ENCODE measurements around the gene MCMBP. TPM values are rescaled to one million over a fixed set of nuclear protein-coding genes. Genes with fewer than 3 reads are reported as not detected.

Gene MCMBP
- total RNA-seq, 1 donor from 2014 or later: 57.9 TPM

GRCh38 chr10:119834188-119834587 lies 38.5 kb downstream of the MCMBP start:
- DNase-seq (ENCODE audit: low spot score in 2 of 2) (no peak), FAIRE-seq (no peak)

DNA sequence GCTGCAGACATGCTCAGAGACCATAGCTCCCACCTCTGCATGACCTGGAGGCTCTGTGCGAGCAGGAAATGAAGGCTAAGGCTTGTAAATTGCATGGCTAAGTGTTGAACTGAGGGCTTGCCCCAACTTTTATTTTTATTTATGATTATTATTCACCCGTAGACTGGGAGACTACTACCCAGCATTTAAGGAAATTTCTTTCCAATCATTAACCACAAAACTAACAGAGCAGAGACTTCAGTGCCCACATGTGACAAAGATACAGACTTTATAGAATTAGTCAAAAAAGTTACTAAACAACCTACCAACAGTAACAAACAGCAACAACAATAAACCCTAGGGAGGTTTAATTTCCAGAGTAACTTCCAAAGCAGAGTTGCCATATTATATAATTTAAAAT lies 39.7 kb downstream of the MCMBP start:
- DNase-seq (ENCODE audit: low spot score in 2 of 2) (no peak), FAIRE-seq (no peak)

- FAIRE-seq: no peak
- no peak for DNase-seq (ENCODE audit: low spot score in 2 of 2)
Measured at GRCh38 chr10:119831656-119832055, 41.0 kb downstream of the MCMBP start.

DNA sequence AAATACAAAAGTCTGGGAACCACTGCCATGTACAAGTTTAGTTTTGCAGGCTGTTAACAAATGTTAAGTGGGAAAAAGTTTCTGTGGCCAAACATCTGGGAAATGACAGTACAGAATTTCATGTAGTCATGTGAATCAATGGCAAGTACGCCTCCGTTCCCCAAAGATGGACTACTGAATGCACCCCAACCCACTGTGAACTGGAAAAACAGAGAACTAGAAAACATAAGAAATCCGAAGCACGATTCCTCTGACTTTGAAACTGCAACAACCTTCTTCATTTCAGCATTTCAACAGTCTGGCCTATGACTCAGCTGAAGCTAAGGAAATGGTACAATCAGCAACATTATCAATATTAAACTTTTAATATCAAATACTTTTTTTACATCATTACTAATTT lies 41.8 kb downstream of the MCMBP start:
- FAIRE-seq (no peak), DNase-seq (ENCODE audit: low spot score in 2 of 2) (no peak)

DNA sequence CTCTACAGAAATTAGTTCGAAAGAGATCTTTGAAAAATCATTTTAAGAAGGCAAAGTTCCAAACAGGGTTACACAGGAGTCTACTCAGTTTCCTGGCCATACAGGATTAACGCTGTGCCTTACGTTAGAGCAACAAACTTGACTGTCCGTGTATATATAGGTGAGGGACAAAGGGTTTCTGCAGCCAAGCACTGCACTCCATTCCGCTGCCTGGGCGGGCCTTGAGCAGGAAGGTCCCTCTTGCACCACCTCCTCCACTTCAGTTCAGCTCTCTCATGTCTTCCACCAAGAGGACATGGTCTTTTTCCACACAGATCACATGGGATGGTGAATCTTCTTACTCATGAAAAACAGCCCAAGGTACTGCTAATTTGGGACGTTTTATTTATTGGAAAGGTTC lies 43.2 kb downstream of the MCMBP start:
- DNase-seq (ENCODE audit: low spot score in 2 of 2) (no peak), FAIRE-seq (no peak)

GRCh38 chr10:119827430-119827829 lies 45.2 kb downstream of the MCMBP start:
- DNase-seq (ENCODE audit: low spot score in 2 of 2): no peak

GRCh38 chr10:119826771-119827170 lies 45.9 kb downstream of the MCMBP start:
- DNase-seq (ENCODE audit: low spot score in 2 of 2) (no peak), FAIRE-seq (no peak)

More at GRCh38 chr10:119827430-119827829, 45.2 kb downstream of the MCMBP start:
- no peak for FAIRE-seq

- DNase-seq (ENCODE audit: low spot score in 2 of 2) (no peak), FAIRE-seq (no peak)
Measured at GRCh38 chr10:119824299-119824698, 48.3 kb downstream of the MCMBP start.

DNA sequence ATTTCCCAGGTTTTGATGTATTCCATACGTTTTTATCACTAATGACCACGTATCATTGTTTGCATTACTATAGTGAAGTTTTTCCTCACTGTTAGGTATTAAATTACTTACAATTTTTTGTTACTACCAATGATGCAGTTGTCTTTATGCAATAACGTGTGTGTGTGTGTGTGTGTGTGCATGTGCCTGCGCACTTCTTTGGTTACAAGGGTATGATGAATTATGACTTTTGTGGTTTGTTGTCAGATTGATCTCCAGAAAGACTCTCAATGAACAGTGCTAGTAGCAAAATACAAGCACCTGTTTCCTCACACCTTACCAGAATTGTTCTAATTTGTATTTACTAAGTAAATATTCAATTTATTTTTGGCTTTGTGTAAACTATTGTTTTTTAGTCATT lies 51.5 kb downstream of the MCMBP start:
- DNase-seq (ENCODE audit: low spot score in 2 of 2) (no peak), FAIRE-seq (no peak)

DNA sequence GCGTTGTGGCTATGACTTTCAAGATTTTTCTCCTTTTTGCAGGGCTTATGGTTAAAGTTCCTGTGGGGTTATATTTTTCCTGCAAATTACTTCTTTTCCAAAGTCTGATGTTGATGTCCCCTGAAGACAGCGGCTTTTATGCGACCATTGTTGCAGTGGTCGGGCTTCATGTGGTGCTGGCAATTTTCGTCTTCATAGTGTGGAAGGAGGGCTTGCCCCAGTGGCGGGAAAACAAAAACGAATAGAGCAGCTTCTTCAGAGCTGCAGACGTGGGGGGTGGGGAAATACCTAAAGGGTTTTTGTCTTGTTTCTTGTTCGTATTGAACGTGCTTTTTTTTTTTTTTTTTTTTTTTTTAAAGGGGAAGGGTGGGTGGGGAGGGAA lies 53.8 kb downstream of the MCMBP start:
- FAIRE-seq (no peak), DNase-seq (ENCODE audit: low spot score in 2 of 2) (no peak)

DNA sequence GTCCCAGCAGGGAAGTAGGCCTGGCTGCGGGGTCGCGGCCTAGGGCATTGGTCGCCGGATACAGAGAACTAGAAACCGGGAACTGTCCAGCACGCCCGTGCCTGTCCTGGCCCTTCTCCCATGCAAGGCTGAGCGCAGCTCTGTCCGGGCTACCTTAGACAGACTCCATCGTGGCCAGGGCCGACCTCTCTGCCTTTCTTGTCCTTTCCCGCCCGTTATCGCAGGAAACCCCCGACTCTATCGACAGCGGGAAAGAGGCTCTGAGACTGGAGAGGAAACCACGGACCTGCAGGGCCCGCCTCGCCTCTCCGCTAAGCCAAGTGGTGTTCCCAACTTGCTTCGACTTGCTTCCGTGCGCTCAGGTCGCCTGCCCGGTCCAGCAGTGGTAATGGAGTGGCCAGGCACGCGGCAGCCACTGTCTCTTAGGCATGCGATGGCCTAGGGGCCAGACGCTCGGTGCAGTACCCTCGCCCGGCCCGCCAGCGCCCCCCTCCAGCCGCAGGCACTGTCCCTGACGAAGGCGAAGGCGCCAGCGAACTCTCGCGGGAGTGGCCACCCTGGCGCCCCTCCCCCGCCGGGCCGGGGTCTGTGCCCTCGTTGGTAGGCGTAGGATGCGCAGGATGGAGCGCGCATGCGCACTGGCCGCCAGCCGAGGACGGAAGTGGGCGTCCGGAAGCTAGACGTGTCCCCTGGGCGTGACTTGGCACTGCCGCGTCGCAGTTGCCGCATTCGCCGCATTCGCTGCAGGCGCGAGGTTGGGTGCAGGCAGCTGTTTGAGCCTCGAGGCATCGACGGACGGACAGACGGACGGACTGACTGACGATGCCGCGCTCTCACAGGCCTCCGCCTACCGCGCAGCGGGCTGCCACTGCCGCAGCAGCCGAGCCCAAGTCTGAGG lies 54.4 kb downstream of the MCMBP start:
- peak; percentile 50 to 69 for DNase-seq (ENCODE audit: low spot score in 2 of 2)
- FAIRE-seq: no peak

- no peak for FAIRE-seq
Measured at GRCh38 chr10:119815671-119816070, 57.0 kb downstream of the MCMBP start.

DNA sequence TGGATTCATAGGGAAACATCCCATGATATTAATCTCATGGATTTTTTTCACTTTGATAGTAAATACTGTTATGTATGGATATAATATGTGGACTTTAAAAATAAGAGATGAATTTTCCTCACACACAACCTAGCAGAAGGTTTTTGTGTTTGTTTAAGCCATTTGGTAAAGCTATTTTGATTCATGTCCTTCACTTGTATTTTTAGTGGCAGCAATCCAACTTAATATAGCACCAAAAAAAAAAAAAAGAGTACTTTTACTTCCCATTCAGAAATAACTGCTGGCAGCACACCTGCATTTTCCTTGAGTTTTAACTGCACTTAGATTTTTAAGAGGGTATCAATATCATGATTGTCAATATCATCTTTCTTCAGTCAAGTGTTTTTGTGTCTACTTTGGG lies 60.0 kb downstream of the MCMBP start:
- DNase-seq (ENCODE audit: low spot score in 2 of 2): no peak
- no peak for FAIRE-seq

More at GRCh38 chr10:119815671-119816070, 57.0 kb downstream of the MCMBP start:
- no peak for DNase-seq (ENCODE audit: low spot score in 2 of 2)

- FAIRE-seq (no peak), DNase-seq (ENCODE audit: low spot score in 2 of 2) (no peak)
Measured at GRCh38 chr10:119811122-119811521, 61.5 kb downstream of the MCMBP start.

DNA sequence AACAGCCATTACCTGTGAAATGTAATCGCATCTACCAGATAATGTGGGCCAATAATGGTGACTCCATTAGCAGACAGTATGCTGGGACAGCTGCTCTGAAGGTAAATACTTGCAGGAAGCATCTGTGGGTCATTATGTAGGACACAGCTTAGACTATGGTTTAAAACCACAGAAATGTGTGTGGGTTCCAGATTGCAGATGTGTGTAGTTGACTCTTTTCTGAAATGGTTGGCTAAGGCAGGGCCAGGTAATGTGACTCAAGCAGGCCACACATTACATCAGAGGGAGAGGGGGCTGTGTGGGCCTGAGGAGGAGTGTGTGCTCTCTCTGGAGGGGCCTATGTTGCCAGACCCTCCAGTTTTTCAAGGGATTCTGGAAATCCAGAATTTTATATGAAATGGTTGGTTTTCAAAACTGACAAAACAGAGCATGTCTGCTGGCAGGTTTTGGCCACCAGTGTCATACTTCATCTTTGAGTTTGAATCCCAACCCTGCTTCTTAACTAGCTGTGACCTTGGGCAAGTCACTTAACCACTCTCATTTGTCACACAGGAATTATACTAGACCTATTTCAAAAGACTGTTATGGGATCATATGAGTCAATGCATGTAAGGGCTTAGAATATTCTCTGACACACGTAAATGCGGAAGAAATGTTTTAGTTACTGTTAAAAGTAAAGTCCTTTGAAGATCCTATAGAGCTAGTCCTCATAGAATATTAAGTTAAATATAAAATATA lies 64.5 kb downstream of the MCMBP start:
- FAIRE-seq (no peak), DNase-seq (ENCODE audit: low spot score in 2 of 2) (no peak)

DNA sequence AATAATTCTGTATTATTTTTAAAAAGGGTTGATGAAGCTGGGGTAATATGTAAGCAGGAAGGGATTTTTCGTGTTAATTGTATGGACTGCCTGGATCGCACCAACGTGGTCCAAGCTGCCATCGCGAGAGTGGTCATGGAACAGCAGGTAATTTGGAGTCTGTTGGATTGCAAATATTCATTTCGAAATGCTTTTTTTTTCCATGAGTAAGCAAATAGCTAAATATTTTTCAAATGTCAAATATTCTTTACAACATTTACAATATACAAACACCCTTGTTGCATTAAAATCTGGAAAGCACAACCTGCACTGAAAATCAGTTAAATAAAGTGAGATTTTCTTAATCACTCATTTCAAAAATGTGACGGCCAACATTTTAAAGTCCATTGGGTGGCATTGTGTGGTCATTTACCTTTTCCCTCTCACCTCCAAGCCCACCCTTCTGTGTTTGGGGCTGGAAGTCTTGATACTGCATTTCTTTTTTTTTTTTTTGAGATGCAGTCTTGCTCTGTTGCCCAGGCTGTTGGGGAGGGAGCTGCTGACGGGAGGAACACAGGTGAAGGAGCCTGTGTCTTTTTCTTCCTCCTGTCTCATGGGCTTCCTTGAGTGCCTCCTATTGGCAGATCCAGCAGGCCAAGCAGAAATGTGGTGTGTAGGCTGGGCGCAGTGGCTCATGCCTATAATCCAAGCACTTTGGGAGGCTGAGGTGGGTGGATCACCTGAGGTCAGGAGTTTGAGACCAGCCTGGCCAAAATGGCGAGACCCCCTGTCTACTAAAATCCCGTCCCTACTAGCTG lies 66.1 kb downstream of the MCMBP start:
- FAIRE-seq: no peak
- DNase-seq (ENCODE audit: low spot score in 2 of 2): no peak

GRCh38 chr10:119805702-119806230 lies 66.9 kb downstream of the MCMBP start:
- FAIRE-seq (no peak), DNase-seq (ENCODE audit: low spot score in 2 of 2) (no peak)

GRCh38 chr10:119803264-119803663 lies 69.4 kb downstream of the MCMBP start:
- no peak for DNase-seq (ENCODE audit: low spot score in 2 of 2)
- FAIRE-seq: no peak

DNA sequence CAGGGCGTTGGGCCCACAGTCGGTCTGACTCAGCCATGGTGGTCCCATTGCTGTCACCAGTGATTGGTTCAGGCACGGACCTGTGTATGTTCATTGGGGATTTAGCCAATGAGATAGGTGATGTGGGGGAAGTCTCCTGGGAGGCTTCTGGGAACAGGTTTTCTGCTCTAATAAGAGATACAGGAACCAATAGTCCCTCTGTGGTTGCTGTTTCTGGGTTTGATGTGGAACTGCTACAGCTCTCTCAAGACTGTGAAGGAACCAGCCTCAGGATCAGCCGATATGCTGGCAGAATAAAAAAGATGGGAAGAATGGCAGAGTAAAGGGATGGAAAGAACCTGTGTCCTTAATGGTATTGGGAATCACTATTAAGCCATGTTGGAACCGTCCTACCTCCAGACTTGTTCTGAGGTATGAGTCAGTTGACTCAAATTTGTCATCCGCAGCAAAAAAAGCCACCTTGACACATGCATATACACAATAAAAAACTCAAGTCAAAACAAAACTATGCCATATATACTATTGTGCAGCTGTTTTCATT lies 70.6 kb downstream of the MCMBP start:
- FAIRE-seq: no peak
- no peak for DNase-seq (ENCODE audit: low spot score in 2 of 2)

DNA sequence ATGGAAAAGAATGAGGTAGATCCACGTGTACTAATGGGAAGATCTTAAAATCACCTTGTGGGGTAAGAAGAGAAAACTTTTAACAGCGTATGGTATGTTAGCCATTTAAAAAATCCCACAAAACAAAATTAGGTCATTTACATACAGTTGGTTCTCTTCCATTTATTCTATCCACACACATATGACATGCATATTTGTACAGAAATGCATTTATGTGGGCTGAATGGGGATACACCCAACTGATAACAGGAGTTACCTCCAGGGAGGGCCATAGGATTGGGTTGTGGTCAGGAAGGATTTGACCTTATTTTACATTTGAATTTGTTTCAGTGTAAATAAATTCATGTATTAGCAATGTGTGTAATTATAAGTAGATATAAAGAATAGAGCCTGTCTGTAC lies 71.5 kb downstream of the MCMBP start:
- FAIRE-seq (no peak), DNase-seq (ENCODE audit: low spot score in 2 of 2) (no peak)

All from frontal cortex (tissue), 4 donors.